Testis (tissue), 2 donors: ENCODE data around the gene ADAMTS14.

Experiments used
- CTCF ChIP-seq, 3 experiments: fragments of 450-650 bp in 2 of 3; fragments of 200-600 bp in 1 of 3; sonication (generic) in 1 of 3; IDR thresholded peaks; one replicate each; pipeline ENCODE4 v1.5.1; 2016 to 2019; ENCODE audit warnings: antibody characterized with exemption in 3 of 3, mild to moderate bottlenecking in 2 of 3, moderate library complexity in 1 of 3
- POLR2A ChIP-seq: fragments of 450-650 bp; IDR thresholded peaks from one replicate; pipeline ENCODE4 v1.6.1; 2017; ENCODE audit warnings: antibody characterized with exemption, mild to moderate bottlenecking, moderate library complexity

- TF ChIP-seq CTCF (IDR thresholded peaks at IDR 0.05), result no peak
- no peak for TF ChIP-seq POLR2A
These were observed 89.5 kb downstream of the ADAMTS14 start for GRCh38 chr10:70761727-70762350.
